Measurements from ENCODE around the gene C12orf75.

DNA sequence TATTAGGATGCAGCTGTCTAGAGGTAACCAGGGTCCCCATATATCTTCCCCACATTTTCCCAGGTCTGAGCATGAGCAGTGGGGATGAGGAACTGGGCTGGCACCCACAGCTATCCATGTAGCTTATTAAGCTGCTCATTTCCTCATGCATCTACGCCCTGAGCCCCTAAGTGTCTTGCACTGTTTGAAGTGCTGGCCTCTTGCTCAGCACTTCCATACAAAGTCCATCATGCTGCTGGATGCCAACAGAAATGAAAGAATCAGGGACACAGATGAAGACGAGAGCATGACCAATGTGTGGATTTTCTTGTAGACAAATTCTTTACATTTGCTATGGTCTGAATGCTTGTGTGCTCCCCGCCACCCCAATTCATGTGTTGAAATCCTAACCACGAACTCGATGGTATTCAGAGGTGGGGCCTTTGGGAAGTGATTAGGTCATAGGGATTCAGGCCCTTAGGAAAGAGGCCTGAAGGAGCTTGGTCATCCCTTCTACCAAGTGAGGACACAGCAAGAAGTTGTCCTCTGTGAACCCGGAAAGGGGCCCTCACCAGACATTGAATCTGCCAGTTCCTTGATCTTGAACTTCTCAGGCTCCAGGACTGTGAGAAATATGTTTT, 54.5 kb downstream of the C12orf75 start:
- TF ChIP-seq POLR2AphosphoS5 (IDR thresholded peaks at IDR 0.05; ENCODE audit: low read depth, low read length) (no peak), TAF1 (IDR thresholded peaks at IDR 0.05; ENCODE audit: borderline replicate concordance, insufficient read depth, low read length) (no peak)
- TF ChIP-seq, protein P1, sequence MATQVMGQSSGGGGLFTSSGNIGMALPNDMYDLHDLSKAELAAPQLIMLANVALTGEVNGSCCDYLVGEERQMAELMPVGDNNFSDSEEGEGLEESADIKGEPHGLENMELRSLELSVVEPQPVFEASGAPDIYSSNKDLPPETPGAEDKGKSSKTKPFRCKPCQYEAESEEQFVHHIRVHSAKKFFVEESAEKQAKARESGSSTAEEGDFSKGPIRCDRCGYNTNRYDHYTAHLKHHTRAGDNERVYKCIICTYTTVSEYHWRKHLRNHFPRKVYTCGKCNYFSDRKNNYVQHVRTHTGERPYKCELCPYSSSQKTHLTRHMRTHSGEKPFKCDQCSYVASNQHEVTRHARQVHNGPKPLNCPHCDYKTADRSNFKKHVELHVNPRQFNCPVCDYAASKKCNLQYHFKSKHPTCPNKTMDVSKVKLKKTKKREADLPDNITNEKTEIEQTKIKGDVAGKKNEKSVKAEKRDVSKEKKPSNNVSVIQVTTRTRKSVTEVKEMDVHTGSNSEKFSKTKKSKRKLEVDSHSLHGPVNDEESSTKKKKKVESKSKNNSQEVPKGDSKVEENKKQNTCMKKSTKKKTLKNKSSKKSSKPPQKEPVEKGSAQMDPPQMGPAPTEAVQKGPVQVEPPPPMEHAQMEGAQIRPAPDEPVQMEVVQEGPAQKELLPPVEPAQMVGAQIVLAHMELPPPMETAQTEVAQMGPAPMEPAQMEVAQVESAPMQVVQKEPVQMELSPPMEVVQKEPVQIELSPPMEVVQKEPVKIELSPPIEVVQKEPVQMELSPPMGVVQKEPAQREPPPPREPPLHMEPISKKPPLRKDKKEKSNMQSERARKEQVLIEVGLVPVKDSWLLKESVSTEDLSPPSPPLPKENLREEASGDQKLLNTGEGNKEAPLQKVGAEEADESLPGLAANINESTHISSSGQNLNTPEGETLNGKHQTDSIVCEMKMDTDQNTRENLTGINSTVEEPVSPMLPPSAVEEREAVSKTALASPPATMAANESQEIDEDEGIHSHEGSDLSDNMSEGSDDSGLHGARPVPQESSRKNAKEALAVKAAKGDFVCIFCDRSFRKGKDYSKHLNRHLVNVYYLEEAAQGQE (IDR thresholded peaks at IDR 0.05; ENCODE audit: insufficient read depth in 1 of 2, low read depth in 2 of 2, low read length in 2 of 2): no peak

Measured in PFSK-1 (cell line).